Type B pancreatic cell (in vitro differentiated cells): ENCODE measurements around the gene B4GALT7. TPM values are rescaled to one million over a fixed set of nuclear protein-coding genes. Genes with fewer than 3 reads are reported as not detected.

Experiments
- DNase-seq: peaks from one replicate; pipeline ENCODE4 v3.0.0; 2021; ENCODE audit warnings: mixed read lengths; ENCODE audit not compliant: unreplicated experiment; ENCODE audit errors: extremely low spot score
- H3K27ac Mint-ChIP-seq: 2 replicates; pipeline ENCODE4 v1.8.0; 2021; ENCODE audit warnings: mild to moderate bottlenecking, mixed read lengths
- H3K27me3 Mint-ChIP-seq: 2 replicates; pipeline ENCODE4 v1.8.0; 2021; ENCODE audit warnings: mixed read lengths
- H3K36me3 Mint-ChIP-seq: 2 replicates; pipeline ENCODE4 v1.8.0; 2021; ENCODE audit warnings: mixed read lengths
- H3K4me1 Mint-ChIP-seq: one replicate; pipeline ENCODE4 v1.8.0; 2021; ENCODE audit warnings: mixed read lengths; ENCODE audit not compliant: unreplicated experiment
- H3K4me3 Mint-ChIP-seq: 2 replicates; pipeline ENCODE4 v1.8.0; 2021; ENCODE audit warnings: mild to moderate bottlenecking, mixed read lengths
- H3K9me3 Mint-ChIP-seq: 2 replicates; pipeline ENCODE4 v1.8.0; 2021; ENCODE audit warnings: mixed read lengths
- CTCF ChIP-seq: fragments of 200-600 bp; sonication (generic); conservative IDR thresholded peaks from 2 replicates; pipeline ENCODE4 v1.5.0; 2021; ENCODE audit warnings: antibody characterized with exemption, mild to moderate bottlenecking
- total RNA-seq: library from RNA; stranded (reverse); gene quantifications from 2 replicates; pipeline ENCODE4 v1.2.1, GENCODE V29; 2021; ENCODE audit warnings: low replicate concordance

B4GALT7 gene
- total RNA-seq, 1 donor from 2014 or later, result 30.9 TPM

- no peak for DNase-seq
- H3K4me1 Mint-ChIP-seq, result no peaks in the 10 kb centered on the region
- no peaks in the 10 kb centered on the region for H3K9me3 Mint-ChIP-seq
- no peak overlapping the region for H3K27ac Mint-ChIP-seq
- peak overlapping the region; percentile 39 for H3K4me3 Mint-ChIP-seq
- peaks cover 15% of the 10 kb centered on the region for H3K36me3 Mint-ChIP-seq
- no peak for TF ChIP-seq CTCF
- H3K27me3 Mint-ChIP-seq, result peaks cover 10% of the 10 kb centered on the region
Observed at GRCh38 chr5:177595026-177595585, 4.8 kb upstream of the B4GALT7 start.

- no peaks in the 10 kb centered on the region for H3K27me3 Mint-ChIP-seq
- no peak overlapping the region for H3K27ac Mint-ChIP-seq
- no peak for TF ChIP-seq CTCF
- peak overlapping the region; percentile 62 for H3K4me3 Mint-ChIP-seq
- peaks cover 9% of the 10 kb centered on the region for H3K4me1 Mint-ChIP-seq
- DNase-seq, result no peak
- no peaks in the 10 kb centered on the region for H3K9me3 Mint-ChIP-seq
- H3K36me3 Mint-ChIP-seq, result peaks cover 19% of the 10 kb centered on the region
Observed at GRCh38 chr5:177595991-177596774, 3.7 kb upstream of the B4GALT7 start.

GRCh38 chr5:177596775-177597238 is 3.1 kb upstream of the B4GALT7 start:
- Mint-ChIP-seq H3K4me3 (no peak overlapping the region), H3K36me3 (peaks cover 19% of the 10 kb centered on the region), H3K9me3 (no peaks in the 10 kb centered on the region), H3K27me3 (no peaks in the 10 kb centered on the region), H3K4me1 (peaks cover 9% of the 10 kb centered on the region), H3K27ac (no peak overlapping the region)
- no peak for TF ChIP-seq CTCF
- no peak for DNase-seq

GRCh38 chr5:177598477-177598876 is 1.5 kb upstream of the B4GALT7 start:
- Mint-ChIP-seq H3K9me3 (no peaks in the 10 kb centered on the region), H3K4me3 (peak overlapping the region; percentile 84), H3K27ac (peak overlapping the region; percentile 58), H3K4me1 (peaks cover 11% of the 10 kb centered on the region), H3K27me3 (no peaks in the 10 kb centered on the region), H3K36me3 (peaks cover 15% of the 10 kb centered on the region)
- no peak for TF ChIP-seq CTCF
- DNase-seq, result no peak

GRCh38 chr5:177600508-177601018 is 631 bp downstream of the B4GALT7 start:
- no peaks in the 10 kb centered on the region for H3K27me3 Mint-ChIP-seq
- H3K36me3 Mint-ChIP-seq, result peaks cover 12% of the 10 kb centered on the region
- peak overlapping the region; percentile 91 for H3K27ac Mint-ChIP-seq
- no peak for DNase-seq
- peak overlapping the region; percentile 96 for H3K4me3 Mint-ChIP-seq
- peaks cover 14% of the 10 kb centered on the region for H3K4me1 Mint-ChIP-seq
- TF ChIP-seq CTCF, result no peak
- no peaks in the 10 kb centered on the region for H3K9me3 Mint-ChIP-seq
